Measurements from ENCODE around the gene NXNL2.

The NXNL2 gene

GRCh38 chr9:88533951-88534455 lies 975 bp upstream of the NXNL2 start:
- no peak for DNase-seq

- no peak for DNase-seq
Measured at GRCh38 chr9:88535226-88536022, 446 bp downstream of the NXNL2 start.

- DNase-seq, result no peak
Measured at GRCh38 chr9:88536023-88536324, 996 bp downstream of the NXNL2 start.

GRCh38 chr9:88536951-88537760 lies 2.2 kb downstream of the NXNL2 start:
- no peak for DNase-seq

GRCh38 chr9:88537761-88538091 lies 2.7 kb downstream of the NXNL2 start:
- no peak for DNase-seq

GRCh38 chr9:88538311-88539085 lies 3.5 kb downstream of the NXNL2 start:
- no peak for DNase-seq

- DNase-seq, result no peak
Measured at GRCh38 chr9:88539246-88539645, 4.3 kb downstream of the NXNL2 start.

- DNase-seq, result no peak
Measured at GRCh38 chr9:88540251-88540763, 5.3 kb downstream of the NXNL2 start.

GRCh38 chr9:88544245-88544644 lies 9.3 kb downstream of the NXNL2 start:
- DNase-seq, result no peak

- DNase-seq, result no peak
Measured at GRCh38 chr9:88551546-88552137, 16.7 kb downstream of the NXNL2 start.

GRCh38 chr9:88553350-88553749 lies 18.4 kb downstream of the NXNL2 start:
- no peak for DNase-seq

- DNase-seq, result no peak
Measured at GRCh38 chr9:88555268-88555980, 20.4 kb downstream of the NXNL2 start.

GRCh38 chr9:88559661-88560060 lies 24.7 kb downstream of the NXNL2 start:
- no peak for DNase-seq

- DNase-seq, result no peak
Measured at GRCh38 chr9:88567870-88568269, 32.9 kb downstream of the NXNL2 start.

GRCh38 chr9:88571419-88571818 lies 36.4 kb downstream of the NXNL2 start:
- no peak for DNase-seq

- DNase-seq, result no peak
Measured at GRCh38 chr9:88572684-88573083, 37.7 kb downstream of the NXNL2 start.

GRCh38 chr9:88574953-88575352 lies 40.0 kb downstream of the NXNL2 start:
- no peak for DNase-seq

- no peak for DNase-seq
Measured at GRCh38 chr9:88577256-88578120, 42.5 kb downstream of the NXNL2 start.

- peak; percentile 40 to 58 (median 51) for DNase-seq
Measured at GRCh38 chr9:88578121-88579049, 43.4 kb downstream of the NXNL2 start.

All from activated naive CD4-positive, alpha-beta T cell (primary cell).